GM10847 (cell line): ENCODE results near the gene CDH4.

ENCODE experiments used
- POLR2A ChIP-seq: IDR thresholded peaks from 2 replicates; pipeline ENCODE4 v1.6.1; 2011; ENCODE audit not compliant: insufficient read length; ENCODE audit errors: extremely low read depth

The CDH4 gene

GRCh38 chr20:61878478-61879302, 626.6 kb downstream of the CDH4 start:
- no peak for TF ChIP-seq POLR2A

GRCh38 chr20:61879303-61879620, 627.2 kb downstream of the CDH4 start:
- TF ChIP-seq POLR2A: no peak

- no peak for TF ChIP-seq POLR2A
Measured at GRCh38 chr20:61879694-61880093, 627.6 kb downstream of the CDH4 start.

GRCh38 chr20:61880706-61881105, 628.6 kb downstream of the CDH4 start:
- TF ChIP-seq POLR2A: no peak

DNA sequence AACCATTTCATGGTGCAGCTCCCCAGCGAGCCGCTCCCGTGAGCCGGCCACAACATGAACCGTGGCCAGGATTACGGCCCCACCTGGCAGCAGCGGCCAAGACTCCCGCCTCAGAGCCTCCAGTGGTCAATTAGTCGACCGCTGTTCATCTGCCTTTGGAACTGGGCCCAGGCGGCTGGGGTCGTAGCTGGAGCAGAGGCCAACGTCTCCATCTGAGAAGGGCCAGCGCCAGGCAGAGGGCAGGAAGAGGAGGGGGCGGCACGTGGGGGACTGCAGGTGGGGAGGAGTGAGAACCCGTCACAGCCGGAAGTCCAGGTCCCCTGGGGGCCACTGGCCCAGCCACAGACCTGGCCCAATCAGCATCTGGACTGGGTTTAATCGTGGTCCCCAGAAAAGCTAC, 629.4 kb downstream of the CDH4 start:
- no peak for TF ChIP-seq POLR2A

DNA sequence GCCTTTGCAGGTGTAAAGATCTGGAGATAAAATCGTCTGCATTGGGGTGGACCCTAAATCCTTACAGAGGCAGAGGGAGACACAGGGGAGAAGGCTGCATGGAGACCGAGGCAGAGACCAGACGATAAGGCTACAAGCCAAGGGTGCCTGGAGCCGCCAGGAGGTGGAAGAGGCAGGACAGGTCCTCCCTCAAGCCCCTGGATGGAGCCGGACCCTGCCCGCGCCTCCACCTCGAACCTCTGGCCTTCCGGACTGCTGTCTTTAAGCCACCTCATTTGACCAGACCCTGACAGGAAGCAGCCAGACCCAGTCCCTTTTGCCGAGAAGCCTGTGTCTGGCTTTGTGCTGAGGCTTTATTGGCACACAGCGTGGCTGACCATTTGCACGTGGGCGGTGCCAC, 629.8 kb downstream of the CDH4 start:
- no peak for TF ChIP-seq POLR2A

DNA sequence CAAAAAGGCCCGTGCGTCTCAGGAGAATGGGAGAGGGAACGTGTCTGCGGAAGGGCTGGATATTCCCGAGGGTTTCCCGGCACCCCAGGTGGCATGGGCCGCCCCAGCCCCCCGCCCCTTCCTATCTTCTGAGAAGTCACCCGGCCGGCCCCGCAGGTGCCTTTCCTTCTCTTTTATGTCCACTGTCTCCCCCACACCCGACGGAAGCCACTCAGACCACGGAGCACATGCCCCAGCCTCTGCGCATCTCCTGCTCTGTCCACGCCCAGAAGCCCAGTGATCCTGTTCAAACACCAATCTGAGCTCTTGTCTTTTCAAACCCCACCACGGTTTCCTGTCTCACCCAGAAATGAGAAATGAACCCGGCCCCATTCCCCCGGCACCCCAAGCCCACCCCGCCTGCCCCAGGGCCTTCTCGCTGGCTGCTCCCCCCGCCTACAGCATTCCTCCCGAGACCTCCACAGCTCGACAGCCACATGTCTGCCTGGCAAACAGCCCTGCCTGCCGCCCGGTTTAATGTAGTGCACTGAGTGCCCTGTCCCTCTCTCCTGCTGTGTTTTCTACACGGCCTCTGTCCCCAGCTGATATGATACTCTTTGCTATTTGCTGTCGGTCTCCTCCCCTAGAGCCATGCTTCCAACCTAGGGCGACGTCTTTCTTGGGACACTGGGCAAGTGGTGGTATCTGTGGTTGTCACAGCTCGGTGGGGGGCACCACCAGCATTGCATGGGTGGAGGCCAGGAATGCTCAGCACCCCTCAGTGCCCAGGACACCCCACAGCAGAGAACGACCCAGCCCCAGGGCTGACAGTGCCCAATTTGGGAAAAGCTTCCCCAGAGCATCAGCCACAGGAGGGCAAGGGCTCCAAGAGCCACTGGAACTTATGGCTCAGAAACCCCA, 630.9 kb downstream of the CDH4 start:
- TF ChIP-seq POLR2A: no peak

DNA sequence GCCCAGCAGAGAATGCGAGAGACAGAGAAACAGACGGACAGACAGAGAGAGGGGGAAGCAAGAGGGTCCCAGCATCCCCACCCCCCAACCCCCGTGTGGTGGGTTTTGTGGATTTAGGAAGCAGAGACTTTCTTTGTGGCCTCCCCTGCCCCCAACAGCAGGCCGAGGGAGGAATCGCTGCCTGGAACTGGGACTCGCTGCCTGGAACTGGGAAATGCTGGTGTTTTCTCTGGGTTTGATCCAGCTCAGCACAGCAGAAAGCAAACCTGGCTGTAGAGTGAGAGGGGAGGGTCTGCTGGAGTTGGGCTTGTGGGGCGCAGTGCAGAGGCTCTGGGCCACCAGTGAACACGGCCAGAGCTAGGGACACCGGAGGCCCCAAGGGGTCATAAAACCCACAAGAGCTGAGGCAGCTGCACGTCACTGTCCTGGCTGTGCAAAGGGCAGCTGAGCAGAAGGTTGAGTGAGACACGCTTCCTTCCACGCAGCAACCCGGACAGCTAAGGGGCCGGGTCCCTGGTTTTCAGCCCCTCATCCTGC, 631.9 kb downstream of the CDH4 start:
- no peak for TF ChIP-seq POLR2A

DNA sequence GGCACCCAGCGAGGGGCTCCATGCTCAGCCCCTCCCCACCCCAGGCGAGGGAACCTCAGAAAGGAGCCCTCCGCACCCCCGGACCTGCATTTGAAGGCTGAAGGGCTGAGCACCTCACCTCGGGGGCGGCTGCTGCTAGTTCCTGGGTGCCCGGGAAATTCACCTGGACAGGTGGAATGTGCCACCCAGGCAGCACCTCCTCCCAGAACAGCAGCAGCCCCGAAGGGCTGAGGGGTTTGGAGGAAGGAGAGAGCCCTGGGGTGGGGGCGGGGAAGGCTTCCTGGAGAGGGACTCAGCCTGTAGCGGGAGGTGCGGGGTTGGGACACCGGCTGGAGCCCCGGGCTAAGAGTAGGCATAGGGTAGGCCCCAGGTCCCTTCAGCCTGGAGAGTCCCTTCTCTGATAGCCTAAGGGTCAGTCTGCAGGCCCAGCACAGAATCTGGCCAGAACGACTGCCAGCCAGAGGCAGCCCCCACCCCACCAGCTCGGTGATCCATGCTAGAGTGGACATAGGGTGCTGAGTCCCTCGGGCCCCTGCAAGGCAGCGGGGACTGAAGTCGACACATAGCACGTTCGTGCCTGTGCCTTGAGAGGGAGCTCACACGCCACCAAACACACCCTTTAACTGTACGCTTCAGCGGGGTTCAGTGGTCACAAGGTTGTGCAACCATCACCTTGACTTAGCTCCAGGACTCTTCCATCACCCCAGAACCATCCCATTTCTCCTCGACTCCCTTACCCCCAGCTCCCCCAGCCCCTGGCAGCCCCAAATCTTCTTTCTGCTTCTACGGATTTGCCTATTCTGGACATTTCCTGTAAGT, 632.7 kb downstream of the CDH4 start:
- TF ChIP-seq POLR2A: no peak

DNA sequence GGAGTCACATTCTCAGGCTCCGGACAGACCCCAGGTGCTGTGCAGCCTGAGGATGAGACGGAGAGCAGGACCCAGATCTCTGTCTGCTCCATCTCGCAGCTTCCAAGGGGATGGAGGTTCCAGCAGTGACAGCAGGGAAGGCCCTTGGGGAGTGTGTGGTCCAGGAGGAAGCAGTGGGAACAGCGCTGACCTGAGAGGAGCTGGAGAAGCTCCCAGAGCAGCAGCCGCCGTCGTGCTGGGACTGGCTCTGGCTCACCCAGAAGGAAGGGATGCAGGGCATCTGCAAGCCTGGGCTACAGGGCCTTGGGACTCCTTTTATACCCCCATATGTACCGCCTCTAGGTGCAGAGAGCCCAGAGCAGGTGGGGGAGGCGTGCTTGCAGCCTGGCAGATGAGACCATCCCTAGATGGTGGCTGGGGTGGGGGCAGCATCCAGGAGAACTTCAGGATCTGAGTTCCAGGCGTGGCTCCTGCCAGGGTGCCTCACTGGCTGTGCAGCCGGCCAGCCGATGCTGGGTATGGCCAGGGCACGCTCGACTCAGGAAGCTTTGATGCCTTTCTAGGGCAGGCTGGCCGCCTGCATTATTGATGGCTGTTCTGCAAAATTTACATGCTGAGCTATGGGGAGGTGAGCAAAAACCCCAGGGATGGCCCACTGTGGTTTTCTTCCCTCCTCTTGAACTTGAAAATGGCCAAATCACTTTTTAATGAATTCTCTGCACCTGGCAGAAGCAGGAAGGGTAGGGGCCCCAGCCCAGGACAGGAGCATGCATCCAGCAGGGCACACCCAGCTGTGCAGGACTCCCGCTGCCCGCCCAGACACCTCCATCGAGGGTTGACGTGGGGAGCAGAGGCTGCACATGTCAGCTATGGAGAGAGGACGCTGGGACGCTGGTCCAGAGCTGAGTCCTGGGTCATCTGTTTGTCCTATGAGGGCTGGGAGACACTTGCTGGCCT, 634.0 kb downstream of the CDH4 start:
- TF ChIP-seq POLR2A: no peak

GRCh38 chr20:61886721-61887595, 634.9 kb downstream of the CDH4 start:
- no peak for TF ChIP-seq POLR2A

DNA sequence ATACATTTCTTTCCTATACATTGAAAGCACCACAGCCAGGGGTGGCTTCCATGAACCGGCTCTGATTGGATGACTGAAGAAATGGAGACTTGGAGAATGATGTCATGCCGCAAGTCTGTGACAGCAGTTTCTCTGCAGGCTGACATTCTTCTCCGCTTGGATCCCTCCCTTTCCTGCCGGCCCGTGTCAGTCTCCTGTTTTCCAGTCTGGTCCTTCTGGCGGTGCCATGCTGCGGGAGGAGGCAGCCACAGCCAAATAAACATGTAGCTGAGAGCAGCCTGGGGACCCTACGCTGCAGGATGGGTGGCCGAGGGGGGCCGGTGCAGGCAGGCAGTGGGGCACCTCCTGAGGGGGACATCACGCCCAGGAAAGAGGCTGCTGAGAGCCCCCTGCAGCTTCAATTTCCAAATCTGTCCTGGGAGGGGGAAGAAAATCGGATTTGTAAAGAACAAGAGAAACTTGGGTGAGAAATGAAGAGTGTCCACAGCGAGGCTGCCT, 635.6 kb downstream of the CDH4 start:
- no peak for TF ChIP-seq POLR2A
